HG02884 (cell line): ENCODE data around the gene CEMIP2.

Experiments used
- ATAC-seq: cut with Tn5 transposase; IDR thresholded peaks from one replicate; pipeline ENCODE4 v1.9.1; 2021; ENCODE audit warnings: mild to moderate bottlenecking, moderate library complexity; ENCODE audit not compliant: unreplicated experiment

CEMIP2 gene

DNA sequence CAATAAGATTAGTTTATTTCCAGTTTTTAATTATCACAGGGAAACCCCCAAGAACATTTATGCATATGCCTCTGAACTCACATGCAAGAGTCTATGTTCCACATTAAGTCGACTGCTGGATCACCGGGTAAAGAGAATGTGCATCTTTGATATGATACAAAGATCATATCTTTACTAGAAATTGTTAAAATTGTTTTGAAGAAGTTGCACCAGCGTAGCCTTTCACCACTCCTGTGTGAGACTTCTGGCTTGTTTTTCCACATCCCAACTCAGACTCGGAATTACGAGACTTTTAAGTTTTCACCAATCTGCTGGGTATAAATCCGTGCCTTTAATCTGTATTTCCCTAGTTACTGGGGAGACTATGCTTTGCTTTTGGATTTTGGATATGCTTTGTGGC is 113.2 kb downstream of the CEMIP2 start:
- ATAC-seq = no peak

DNA sequence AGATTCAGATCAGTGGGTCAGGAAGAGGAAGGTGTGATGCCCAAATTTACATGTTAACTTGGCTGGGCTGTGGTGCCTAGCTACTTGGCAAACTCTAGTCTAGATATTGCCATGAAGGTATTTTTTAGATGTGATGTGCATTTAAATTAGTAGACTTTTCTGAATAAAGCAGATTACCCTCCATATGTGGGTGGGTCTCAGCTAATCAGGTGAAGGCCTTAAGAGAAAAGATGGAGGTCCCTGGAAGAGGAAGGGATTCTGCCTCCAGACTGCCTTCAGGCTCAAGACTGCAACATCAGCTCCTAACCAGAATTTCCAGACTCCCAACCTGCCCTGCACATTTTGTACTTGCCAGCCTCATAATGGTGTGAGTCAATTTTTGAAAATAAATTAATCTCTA is 115.8 kb downstream of the CEMIP2 start:
- no peak for ATAC-seq

DNA sequence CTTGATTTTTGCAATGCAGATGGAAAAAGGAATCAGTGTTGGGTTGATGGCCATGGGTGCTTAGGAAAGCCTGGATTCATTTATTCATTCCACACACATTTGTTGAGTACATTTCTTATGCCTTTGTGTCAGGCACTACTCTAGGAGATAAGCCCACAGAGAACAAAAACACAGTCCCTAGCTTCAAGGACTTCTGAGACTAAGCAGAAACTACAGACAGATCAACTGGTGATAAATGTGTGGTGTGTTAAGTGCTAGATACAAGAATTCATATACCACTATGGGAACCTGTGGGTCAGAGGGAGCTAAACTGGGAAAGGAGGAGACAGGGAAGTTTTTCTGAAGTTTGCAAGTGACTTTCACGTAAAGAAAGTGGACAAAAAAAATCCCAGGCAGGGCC is 119.9 kb downstream of the CEMIP2 start:
- ATAC-seq = no peak

DNA sequence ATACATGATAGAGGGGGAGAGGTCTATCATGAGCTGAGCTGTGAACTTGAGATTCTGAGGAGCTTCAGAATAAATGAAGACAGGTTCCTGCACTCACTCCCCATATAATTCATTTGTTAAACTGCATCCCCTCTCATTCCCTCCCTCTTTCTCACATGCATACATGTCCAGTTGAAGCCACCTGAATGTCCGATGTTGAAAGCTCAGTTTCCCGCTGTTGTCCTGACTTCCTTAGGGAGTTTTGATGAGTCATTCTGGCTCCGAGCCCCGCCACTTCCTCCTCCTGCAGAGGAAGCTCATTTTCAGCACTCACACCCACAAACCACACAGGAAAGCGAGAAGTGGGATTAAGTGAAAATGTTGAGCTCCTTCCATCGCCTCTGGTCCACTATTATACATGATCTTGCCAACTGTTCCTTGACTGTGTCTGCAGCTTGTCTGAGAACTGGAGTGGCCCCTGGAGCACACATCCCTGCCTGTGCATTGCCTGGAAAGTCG is 121.2 kb downstream of the CEMIP2 start:
- no peak for ATAC-seq

DNA sequence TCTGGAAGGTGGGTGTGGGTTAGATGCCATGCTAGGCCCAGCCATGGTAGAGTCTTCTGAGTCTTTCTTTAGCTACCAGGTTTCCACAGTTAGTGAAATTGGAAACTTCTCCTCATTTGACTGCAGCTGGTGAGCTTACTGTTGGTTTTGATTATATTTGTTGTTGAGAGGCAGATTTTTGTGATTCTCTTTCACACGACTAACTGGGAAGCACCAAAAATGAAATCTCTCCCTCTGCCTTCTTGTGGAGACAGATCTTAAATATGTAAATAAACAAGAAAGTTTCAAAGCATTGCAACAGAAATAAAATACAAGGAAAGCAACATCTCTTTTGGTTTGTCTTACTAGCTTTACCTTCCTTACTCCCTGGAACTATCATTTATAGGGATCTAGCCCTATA is 122.2 kb downstream of the CEMIP2 start:
- ATAC-seq = no peak

DNA sequence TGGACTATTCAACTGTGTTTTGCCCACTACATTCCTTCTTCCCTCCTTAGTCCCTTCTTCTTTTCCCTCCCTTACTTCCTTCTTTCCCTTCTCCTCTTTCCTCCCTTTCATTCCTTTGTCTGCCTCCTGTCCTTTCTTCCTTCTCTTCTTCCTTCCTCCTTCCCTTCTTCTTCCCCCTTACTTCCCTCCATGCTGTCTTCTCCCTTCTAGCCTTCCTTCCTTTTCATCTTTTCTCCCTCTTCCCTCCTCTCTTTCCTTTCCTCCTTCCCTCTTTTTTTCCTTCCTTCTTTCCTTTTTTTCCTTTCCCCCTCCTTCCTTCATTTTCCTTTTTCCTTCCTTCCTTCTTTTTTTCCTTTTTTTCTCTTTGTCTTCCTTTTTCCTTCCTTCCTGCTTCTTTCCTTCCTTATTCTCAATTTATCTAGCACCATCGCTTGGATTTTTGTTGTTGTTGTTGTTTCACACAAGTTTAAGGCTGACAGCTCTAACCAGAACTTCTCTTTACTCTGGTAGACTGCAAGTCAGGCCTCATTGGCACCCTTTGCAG is 123.4 kb downstream of the CEMIP2 start:
- no peak for ATAC-seq

DNA sequence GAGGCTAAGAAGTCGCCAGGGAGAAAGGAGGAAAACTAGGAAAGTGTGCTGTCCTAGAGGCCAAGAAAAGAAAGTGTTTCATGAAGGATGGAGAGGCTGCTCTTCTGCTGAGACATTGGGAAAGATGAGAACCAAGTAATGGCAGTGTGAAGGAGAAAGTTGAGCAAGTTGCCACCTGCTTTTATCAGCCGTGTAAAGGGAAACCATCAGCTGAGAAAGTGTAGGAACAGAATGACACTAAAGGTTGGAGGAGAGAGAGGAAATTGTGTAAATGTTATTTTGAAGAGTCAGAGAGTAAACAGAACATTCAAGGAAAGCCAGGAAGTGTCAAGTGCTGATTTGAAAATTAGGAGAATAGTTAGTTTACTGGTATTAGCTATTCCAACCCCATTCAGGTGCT is 125.0 kb downstream of the CEMIP2 start:
- no peak for ATAC-seq

DNA sequence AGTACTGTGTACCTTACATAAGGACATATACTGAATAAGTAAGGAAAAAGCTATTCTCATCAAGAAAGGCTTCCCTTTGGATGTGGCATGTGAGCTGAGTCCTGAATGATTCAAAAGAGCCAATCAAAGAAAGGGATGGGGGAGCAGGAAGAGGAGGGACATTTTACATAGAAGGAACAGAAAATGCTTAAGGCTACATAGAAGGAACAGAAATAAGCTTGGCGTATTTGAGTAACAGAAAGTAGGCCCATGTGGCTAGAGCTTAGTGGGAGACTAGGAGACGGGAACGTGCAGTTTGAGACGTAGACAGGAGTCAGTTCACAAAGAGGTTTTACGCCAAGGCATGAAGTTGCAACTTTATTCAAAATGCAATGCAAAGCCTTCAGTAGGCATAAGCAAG is 126.3 kb downstream of the CEMIP2 start:
- ATAC-seq = no peak

DNA sequence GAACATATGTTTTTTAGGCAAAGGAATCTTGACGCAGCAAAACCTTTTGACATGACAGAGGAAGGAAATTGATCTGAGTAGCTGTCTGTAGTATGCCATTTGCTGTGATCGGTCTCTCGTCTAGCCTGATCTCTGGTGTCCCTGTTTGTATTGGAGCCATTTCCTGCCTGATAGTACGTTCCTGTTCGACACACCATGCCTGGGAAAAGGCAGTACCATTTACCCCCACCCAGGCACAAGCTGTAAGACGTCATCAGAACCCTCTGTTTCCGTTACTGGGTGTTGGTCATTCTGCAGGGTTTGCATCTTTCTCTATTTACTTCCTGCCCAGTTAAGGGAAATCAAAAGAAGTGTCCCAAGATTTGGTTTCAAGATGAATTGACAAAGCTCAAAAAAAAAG is 129.7 kb downstream of the CEMIP2 start:
- no peak for ATAC-seq

DNA sequence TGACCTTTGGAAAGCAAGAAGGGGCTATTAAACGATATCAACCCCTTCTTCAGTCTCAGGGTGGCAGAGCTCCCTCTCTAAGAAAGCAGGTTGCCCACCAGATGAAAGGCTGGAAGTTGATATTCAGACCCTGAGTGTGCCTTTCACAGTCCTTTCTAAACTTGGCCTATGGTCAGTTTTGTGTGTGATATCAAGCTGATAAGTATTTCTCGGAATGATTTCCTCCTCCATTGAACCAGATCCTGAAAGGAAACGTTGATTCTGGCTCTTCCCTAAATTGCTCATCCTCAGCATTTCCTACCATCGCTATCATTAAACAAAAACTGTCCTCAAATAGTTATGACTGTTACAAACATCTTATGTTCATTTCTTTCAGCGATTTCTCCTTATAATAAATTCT is 130.4 kb downstream of the CEMIP2 start:
- no peak for ATAC-seq

DNA sequence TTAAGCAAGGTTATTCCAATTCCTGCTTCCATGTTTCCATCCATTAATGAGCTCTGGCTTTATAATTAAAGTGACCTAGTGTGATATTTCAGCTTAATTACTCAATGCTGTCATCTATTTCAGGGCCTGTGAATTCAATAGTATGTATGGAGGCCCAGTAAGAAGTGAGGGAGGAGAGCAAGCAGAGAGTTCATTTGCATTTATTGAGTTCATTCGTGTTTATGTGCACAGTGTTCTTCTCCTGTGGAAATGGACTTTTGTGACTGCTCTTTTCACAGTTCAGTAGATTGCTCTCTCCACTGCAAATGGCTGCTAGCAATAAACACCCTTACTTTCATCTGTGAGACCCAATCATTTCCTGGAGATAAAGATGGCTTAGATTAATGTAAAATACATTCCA is 130.9 kb downstream of the CEMIP2 start:
- no peak for ATAC-seq

DNA sequence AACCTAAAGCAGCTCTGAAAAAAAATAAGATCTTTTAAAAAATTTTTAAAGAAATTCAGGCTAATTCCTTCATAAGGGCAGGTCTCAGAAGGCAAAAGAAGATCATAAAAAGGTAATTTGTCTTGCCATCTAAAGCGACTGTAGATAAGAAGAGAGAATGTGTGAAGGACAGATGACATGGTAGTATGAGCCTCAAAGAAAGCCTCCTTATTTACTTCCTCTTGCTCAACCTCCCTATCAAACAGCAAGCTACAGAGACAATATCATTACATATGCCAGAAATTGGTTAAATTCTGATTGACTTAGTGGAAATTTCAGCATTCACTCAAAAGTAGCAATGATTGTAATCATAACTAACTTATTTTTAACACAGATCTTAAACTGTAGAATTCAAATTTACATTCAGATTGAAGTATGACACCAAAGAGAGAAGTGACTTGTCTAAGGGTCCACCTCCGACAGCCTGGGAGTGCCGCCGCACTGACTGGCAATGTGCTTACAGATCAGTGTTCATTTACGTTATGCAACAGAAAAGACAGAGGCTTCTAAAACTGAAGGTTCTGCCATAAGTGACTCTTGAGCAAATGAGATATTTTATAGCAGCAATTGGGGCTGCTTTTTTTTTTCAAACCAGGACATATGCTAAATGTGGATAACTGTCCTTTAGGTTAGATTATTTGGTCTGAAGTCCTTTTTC is 132.0 kb downstream of the CEMIP2 start:
- ATAC-seq = no peak

DNA sequence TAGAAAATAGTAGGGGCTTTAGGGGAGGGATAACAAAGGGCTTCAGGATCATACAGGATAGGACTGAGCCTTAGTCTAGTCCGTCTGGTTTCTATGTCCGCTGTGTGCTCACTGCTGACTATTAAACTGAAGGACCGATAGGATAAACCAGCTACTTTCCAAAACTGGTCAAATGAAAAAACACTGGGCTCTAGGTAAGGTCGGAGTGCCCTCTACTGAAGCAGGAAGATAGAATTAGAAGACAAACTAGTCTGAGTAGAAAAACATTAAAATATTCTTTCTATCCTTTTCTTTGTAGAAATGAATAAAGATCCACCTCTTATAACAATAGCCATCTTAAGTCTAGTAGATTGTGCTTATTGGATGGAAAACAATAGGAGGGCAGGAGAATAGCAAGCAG is 133.6 kb downstream of the CEMIP2 start:
- ATAC-seq = no peak
